Endothelial cell of umbilical vein (primary cell): ENCODE measurements around the gene PTPRU. TPM values are rescaled to one million over a fixed set of nuclear protein-coding genes. Genes with fewer than 3 reads are reported as not detected.

ENCODE experiments used
- BruUV-seq: library from RNA; stranded (reverse); fragments of 400-500 nt; replicated peaks from 2 replicates; lab custom pipeline; 2021; lab: Mats Ljungman, UMichigan
- CTCF ChIA-PET: fragments of 300-600, 350-600 bp; sonication (Branson Sonifier 250); formaldehyde crosslinking; loops from one replicate; lab custom pipeline; 2021; ENCODE audit warnings: antibody characterized with exemption, inconsistent platforms; lab: Charles Lee
- POLR2A ChIA-PET: fragments of 300-600, 350-600 bp; sonication (Branson Sonifier 250); formaldehyde crosslinking; loops from one replicate; lab custom pipeline; 2021; ENCODE audit warnings: antibody characterized with exemption, inconsistent platforms; lab: Charles Lee
- DNase-seq: peaks from one replicate; pipeline ENCODE4 v3.0.0-alpha.2; 2011; ENCODE audit warnings: low read depth, low spot score
- FAIRE-seq: peaks from 2 replicates; lab custom pipeline; 2011; peaks lifted over from hg19 to GRCh38; lab: Jason Lieb, UNC
- H2AFZ ChIP-seq: 2 replicates; pipeline ENCODE4 v1.6.0; 2012; ENCODE audit warnings: low read depth, low read length, control low read depth, inconsistent platforms
- H3K27ac ChIP-seq: 2 replicates; pipeline ENCODE4 v1.5.1; 2011; ENCODE audit warnings: low read depth, mild to moderate bottlenecking, control low read depth, low read length, moderate library complexity; ENCODE audit not compliant: insufficient read depth
- H3K27me3 ChIP-seq, 2 experiments: 2 replicates each; pipeline versions ENCODE4 v1.6.0 to v1.6.1; 2011; ENCODE audit warnings: low read length in 2 of 2, mixed read lengths in 1 of 2; ENCODE audit not compliant: control insufficient read depth in 2 of 2, insufficient read depth in 2 of 2
- H3K36me3 ChIP-seq, 2 experiments: 2 replicates in 1 of 2; 3 replicates in 1 of 2; pipeline ENCODE4 v1.5.1; 2011; ENCODE audit warnings: low read length in 2 of 2, mild to moderate bottlenecking in 1 of 2, moderate library complexity in 1 of 2; ENCODE audit not compliant: control insufficient read depth in 2 of 2, insufficient read depth in 2 of 2; ENCODE audit errors: extremely low read depth in 1 of 2
- H3K4me1 ChIP-seq: 3 replicates; pipeline ENCODE4 v1.5.1; 2011; ENCODE audit warnings: mild to moderate bottlenecking, low read length; ENCODE audit not compliant: control insufficient read depth, insufficient read depth; ENCODE audit errors: extremely low read depth
- H3K4me2 ChIP-seq: 2 replicates; pipeline ENCODE4 v1.6.1; 2011; ENCODE audit warnings: low read length, control low read depth, mixed read lengths; ENCODE audit not compliant: insufficient read depth
- H3K4me3 ChIP-seq, 3 experiments: fragments of 200-600 bp in 1 of 3; sonication (generic), shearing (Covaris generic) in 1 of 3; replicated peaks in 1 of 3; 2 replicates each; pipeline ENCODE4 v1.5.1; 2011 to 2016; ENCODE audit warnings: control low read depth in 3 of 3, low read length in 3 of 3, mild to moderate bottlenecking in 2 of 3, inconsistent platforms in 1 of 3, low read depth in 1 of 3, moderate library complexity in 1 of 3; ENCODE audit not compliant: insufficient read depth in 1 of 3
- H3K79me2 ChIP-seq: 2 replicates; pipeline ENCODE4 v1.6.0; 2012; ENCODE audit warnings: low read length, inconsistent platforms; ENCODE audit not compliant: control insufficient read depth, insufficient read depth
- H3K9ac ChIP-seq: replicated peaks from 2 replicates; pipeline ENCODE3; 2011; ENCODE audit warnings: low read length, control low read depth; ENCODE audit not compliant: insufficient read depth; ENCODE audit errors: extremely low read depth
- H3K9me1 ChIP-seq: replicated peaks from 3 replicates; pipeline ENCODE4 v1.6.0; 2011; ENCODE audit warnings: mild to moderate bottlenecking, low read length; ENCODE audit not compliant: control insufficient read depth, insufficient read depth; ENCODE audit errors: extremely low read depth
- H3K9me3 ChIP-seq: replicated peaks from 2 replicates; pipeline ENCODE4 v1.5.1; 2012; ENCODE audit warnings: low read length, inconsistent platforms; ENCODE audit not compliant: control insufficient read depth, insufficient read depth
- H4K20me1 ChIP-seq: replicated peaks from 2 replicates; pipeline ENCODE3; 2011; ENCODE audit warnings: mild to moderate bottlenecking, low read length; ENCODE audit not compliant: control insufficient read depth, insufficient read depth; ENCODE audit errors: extremely low read depth
- CTCF ChIP-seq, 2 donors: IDR thresholded peaks; 1 replicate in 1 of 2; 2 replicates in 1 of 2; pipeline ENCODE4 v1.5.1; 2011; ENCODE audit warnings: low read length in 2 of 2, mild to moderate bottlenecking in 2 of 2, moderate library complexity in 2 of 2, control low read depth in 1 of 2, inconsistent platforms in 1 of 2, low read depth in 1 of 2; ENCODE audit not compliant: insufficient read depth in 1 of 2; ENCODE audit errors: extremely low read depth in 1 of 2
- EZH2 ChIP-seq: IDR thresholded peaks from 2 replicates; pipeline ENCODE4 v1.6.1; 2012; ENCODE audit warnings: borderline replicate concordance, low read depth, mild to moderate bottlenecking, moderate library complexity, low read length, inconsistent platforms; ENCODE audit not compliant: severe bottlenecking
- FOS ChIP-seq: IDR thresholded peaks from 2 replicates; pipeline ENCODE4 v1.6.1; 2011; ENCODE audit warnings: mild to moderate bottlenecking, low read length, moderate library complexity, borderline replicate concordance; ENCODE audit not compliant: insufficient read depth
- GATA2 ChIP-seq: IDR thresholded peaks from 2 replicates; pipeline ENCODE4 v1.7.0; 2011; ENCODE audit warnings: low read depth, mild to moderate bottlenecking, moderate library complexity, mixed read lengths, low read length; ENCODE audit not compliant: insufficient read length, insufficient read depth
- JUN ChIP-seq: IDR thresholded peaks from 2 replicates; pipeline ENCODE4 v1.6.1; 2011; ENCODE audit warnings: borderline replicate concordance, low read depth; ENCODE audit not compliant: insufficient read length, insufficient read depth
- MAX ChIP-seq: IDR thresholded peaks from 2 replicates; pipeline ENCODE4 v1.6.1; 2011; ENCODE audit not compliant: insufficient read depth, insufficient read length
- MYC ChIP-seq: IDR thresholded peaks from one replicate; pipeline ENCODE4 v1.6.1; 2011; ENCODE audit warnings: mild to moderate bottlenecking, low read depth, low read length
- POLR2A ChIP-seq: IDR thresholded peaks from 2 replicates; pipeline ENCODE4 v1.6.1; 2012; ENCODE audit warnings: low read depth, mild to moderate bottlenecking, control low read depth, low read length
- POLR2AphosphoS5 ChIP-seq: IDR thresholded peaks from 2 replicates; pipeline ENCODE4 v1.6.1; 2012; ENCODE audit warnings: low read depth, mild to moderate bottlenecking, control low read depth, low read length, moderate library complexity; ENCODE audit not compliant: insufficient read depth
- dilution Hi-C: fragments of 300-500 bp; cut with MboI; formaldehyde crosslinking; loops from one replicate; pipeline ENCODE4 v1.15.0; 2019; ENCODE audit warnings: low sequenced_read_pairs; ENCODE audit not compliant: extremely low pct_ligation_motif_present
- intact Hi-C: fragments of 100-400 bp; cut with micrococcal nuclease; formaldehyde crosslinking; loops from one replicate; pipeline ENCODE4 v1.10.0; 2022
- polyA plus RNA-seq, 4 experiments: library from polyadenylated mRNA; depleted of rRNA in 3 of 4; stranded (reverse) in 3 of 4; unstranded in 1 of 4; fragments of >200 nt; gene quantifications; 2 replicates each; pipeline versions ENCODE4 v1.2.1 to v1.2.3, GENCODE V29; 2011 to 2012; ENCODE audit warnings: missing spikeins in 1 of 4
- total RNA-seq: library from RNA; stranded (reverse); gene quantifications from 2 replicates; pipeline ENCODE4 v1.2.3, GENCODE V29; 2021

Gene PTPRU
- total and polyA plus RNA-seq, 2 donors (not counting 3 experiments of a cell fraction or from before 2014, with no cell fraction given), result 0.58 to 2.6 TPM

GRCh38 chr1:29360768-29361167, 124.4 kb downstream of the PTPRU start:
- ChIA-PET CTCF (interaction anchor here (0.9 to 1.2 kb wide), 2 partner anchors 20 to 1019 kb away, joined by 3 read pairs; no protein-coding TSS in a partner anchor), POLR2A (no interaction called here)
- Histone ChIP-seq H3K9me1 (no peaks in the 10 kb centered on the region), H3K27me3 (no peaks in the 10 kb centered on the region), H3K9ac (no peak overlapping the region), H3K4me3 (no peak overlapping the region), H3K4me2 (no peak overlapping the region), H2AFZ (no peak overlapping the region), H3K27ac (no peak overlapping the region), H3K4me1 (no peaks in the 10 kb centered on the region), H3K9me3 (no peaks in the 10 kb centered on the region), H3K79me2 (no peaks in the 10 kb centered on the region), H3K36me3 (no peaks in the 10 kb centered on the region), H4K20me1 (no peaks in the 10 kb centered on the region)
- no peak for DNase-seq
- no TSS peak for BruUV-seq
- dilution Hi-C loops (no loop called here), intact Hi-C loops (no loop called here)
- no peak for FAIRE-seq
- TF ChIP-seq POLR2AphosphoS5 (no peak), EZH2 (no peak), MYC (no peak), MAX (no peak), POLR2A (no peak), CTCF (IDR thresholded peaks at IDR 0.05; ENCODE audit: extremely low read depth in 1 of 2, insufficient read depth in 1 of 2, low read depth in 1 of 2, low read length in 2 of 2) (no peak), FOS (no peak), GATA2 (no peak), JUN (no peak)
